Nephron progenitor cell (in vitro differentiated cells): Measurements from ENCODE around the gene ALKBH2.

Experiments
- DNase-seq: peaks from one replicate; pipeline ENCODE4 v3.0.0; 2021
- H3K27ac Mint-ChIP-seq: 2 replicates; pipeline ENCODE4 v1.8.0; 2021; ENCODE audit warnings: mild to moderate bottlenecking, moderate library complexity, mixed read lengths
- H3K27me3 Mint-ChIP-seq: 2 replicates; pipeline ENCODE4 v1.8.0; 2021; ENCODE audit warnings: mild to moderate bottlenecking, low read depth, mixed read lengths; ENCODE audit not compliant: poor library complexity
- H3K36me3 Mint-ChIP-seq: 2 replicates; pipeline ENCODE4 v1.8.0; 2021; ENCODE audit warnings: low read depth, mixed read lengths
- H3K4me1 Mint-ChIP-seq: 2 replicates; pipeline ENCODE4 v1.8.0; 2021; ENCODE audit warnings: mixed read lengths
- H3K4me3 Mint-ChIP-seq: 2 replicates; pipeline ENCODE4 v1.8.0; 2021; ENCODE audit warnings: mild to moderate bottlenecking, moderate library complexity, mixed read lengths
- H3K9me3 Mint-ChIP-seq: 2 replicates; pipeline ENCODE4 v1.8.0; 2021; ENCODE audit warnings: mild to moderate bottlenecking, moderate library complexity, mixed read lengths
- TF ChIP-seq, protein P1 (sequence below): fragments of 200-600 bp; sonication (generic); IDR thresholded peaks from 2 replicates; pipeline ENCODE4 v1.5.0; 2021; ENCODE audit warnings: antibody characterized with exemption

ALKBH2 gene

DNA sequence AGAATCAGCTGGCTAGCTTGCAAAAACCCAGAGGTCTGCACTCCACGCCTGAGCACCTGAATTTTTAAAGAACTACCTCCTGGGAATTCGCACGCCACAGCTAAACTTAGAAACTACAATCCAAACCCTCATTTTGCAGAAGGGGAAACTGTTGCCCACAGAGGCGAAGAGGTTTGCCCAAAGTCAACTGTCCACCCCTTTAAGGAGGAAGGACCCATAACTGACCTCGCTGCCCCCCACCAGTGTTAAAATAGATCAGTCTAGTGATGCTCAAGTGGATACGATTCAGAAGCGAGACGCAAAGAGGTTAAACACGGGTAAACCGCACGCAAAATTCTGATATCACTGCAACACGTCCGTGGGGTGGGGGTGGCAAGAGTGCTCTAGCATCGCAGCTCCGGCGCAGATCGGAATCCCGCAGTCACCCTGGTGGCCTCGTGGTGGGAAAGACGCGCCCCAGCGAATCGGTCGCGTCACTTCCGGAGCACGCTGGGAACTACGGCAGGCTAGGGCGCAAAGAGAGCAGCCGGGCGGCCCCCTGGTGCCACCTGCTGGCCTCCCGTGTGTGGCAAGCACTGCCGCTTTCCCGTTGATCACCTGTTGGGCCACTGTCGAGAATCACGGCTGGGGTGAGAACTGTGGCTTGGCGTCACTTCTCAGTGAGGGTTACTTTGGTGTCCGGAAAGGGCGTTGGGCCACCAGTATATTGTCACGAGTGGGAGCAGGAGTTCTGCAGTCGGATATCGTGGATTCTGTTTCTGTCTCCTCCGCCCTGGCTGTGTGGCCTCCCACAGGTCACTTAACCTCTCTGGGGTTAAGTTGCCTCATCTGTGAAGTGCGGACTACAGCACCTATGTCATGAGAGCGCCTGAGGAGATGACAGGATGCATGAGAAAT lies at the start of gene ALKBH2:
Gene ALKBH2 (minus strand): TSS at position 451 of the 897 bp plus-strand sequence. CDS start 686 bp downstream, outside the sequence.
- H3K27ac Mint-ChIP-seq: peak within 1 kb of the TSS; percentile 39
- peak within 1 kb of the TSS; percentile 77 for H3K4me3 Mint-ChIP-seq
- H3K27me3 Mint-ChIP-seq: no peaks in the 10 kb centered on the region
- peaks cover 9% of the 10 kb centered on the region for H3K9me3 Mint-ChIP-seq
- H3K4me1 Mint-ChIP-seq: peaks cover 42% of the 10 kb centered on the region
- H3K36me3 Mint-ChIP-seq: peaks cover 39% of the 10 kb centered on the region
- peak; percentile 92 for DNase-seq
- TF ChIP-seq, protein P1, sequence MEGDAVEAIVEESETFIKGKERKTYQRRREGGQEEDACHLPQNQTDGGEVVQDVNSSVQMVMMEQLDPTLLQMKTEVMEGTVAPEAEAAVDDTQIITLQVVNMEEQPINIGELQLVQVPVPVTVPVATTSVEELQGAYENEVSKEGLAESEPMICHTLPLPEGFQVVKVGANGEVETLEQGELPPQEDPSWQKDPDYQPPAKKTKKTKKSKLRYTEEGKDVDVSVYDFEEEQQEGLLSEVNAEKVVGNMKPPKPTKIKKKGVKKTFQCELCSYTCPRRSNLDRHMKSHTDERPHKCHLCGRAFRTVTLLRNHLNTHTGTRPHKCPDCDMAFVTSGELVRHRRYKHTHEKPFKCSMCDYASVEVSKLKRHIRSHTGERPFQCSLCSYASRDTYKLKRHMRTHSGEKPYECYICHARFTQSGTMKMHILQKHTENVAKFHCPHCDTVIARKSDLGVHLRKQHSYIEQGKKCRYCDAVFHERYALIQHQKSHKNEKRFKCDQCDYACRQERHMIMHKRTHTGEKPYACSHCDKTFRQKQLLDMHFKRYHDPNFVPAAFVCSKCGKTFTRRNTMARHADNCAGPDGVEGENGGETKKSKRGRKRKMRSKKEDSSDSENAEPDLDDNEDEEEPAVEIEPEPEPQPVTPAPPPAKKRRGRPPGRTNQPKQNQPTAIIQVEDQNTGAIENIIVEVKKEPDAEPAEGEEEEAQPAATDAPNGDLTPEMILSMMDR: peak; percentile 98

DNA sequence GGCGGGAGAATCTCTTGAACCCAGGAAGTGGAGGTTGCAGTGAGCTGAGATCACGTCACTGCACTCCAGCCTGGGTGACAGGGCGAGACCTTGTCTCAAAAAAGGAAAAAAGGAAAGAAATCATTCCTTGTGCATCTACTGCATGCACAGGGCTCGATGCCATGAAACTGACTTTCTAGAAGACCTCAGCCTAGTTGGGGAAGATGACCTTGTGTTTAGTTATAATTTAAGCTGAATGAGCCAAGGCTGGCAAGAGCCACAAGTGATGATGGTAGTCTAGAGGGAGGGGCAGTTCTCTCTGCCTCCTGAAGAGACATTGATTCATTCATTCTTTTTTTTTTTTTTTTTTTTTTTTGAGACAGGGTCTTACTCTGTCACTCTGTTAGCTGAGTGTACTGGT lies 47.3 kb upstream of the ALKBH2 start:
- no peak overlapping the region for H3K27ac Mint-ChIP-seq
- TF ChIP-seq, protein P1: no peak
- H3K36me3 Mint-ChIP-seq: peaks cover 10% of the 10 kb centered on the region
- H3K27me3 Mint-ChIP-seq: peaks cover 22% of the 10 kb centered on the region
- peaks cover 17% of the 10 kb centered on the region for H3K9me3 Mint-ChIP-seq
- DNase-seq: no peak
- no peaks in the 10 kb centered on the region for H3K4me1 Mint-ChIP-seq
- no peak overlapping the region for H3K4me3 Mint-ChIP-seq

DNA sequence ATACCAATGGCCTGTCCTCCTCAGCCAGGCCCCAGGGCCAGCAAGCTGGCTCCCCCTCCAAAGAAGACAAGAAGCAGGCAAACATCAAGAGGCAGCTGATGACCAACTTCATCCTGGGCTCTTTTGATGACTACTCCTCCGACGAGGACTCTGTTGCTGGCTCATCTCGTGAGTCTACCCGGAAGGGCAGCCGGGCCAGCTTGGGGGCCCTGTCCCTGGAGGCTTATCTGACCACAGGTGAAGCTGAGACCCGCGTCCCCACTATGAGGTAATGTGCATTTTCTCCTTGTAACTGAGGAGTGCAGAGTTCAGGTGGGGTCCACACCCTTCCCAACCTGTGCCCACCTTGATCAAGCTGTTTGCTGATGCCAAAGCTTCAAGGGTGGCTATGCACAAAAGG lies 46.5 kb upstream of the ALKBH2 start:
- no peak for DNase-seq
- H3K27me3 Mint-ChIP-seq: peaks cover 24% of the 10 kb centered on the region
- H3K36me3 Mint-ChIP-seq: peaks cover 10% of the 10 kb centered on the region
- peaks cover 24% of the 10 kb centered on the region for H3K9me3 Mint-ChIP-seq
- no peaks in the 10 kb centered on the region for H3K4me1 Mint-ChIP-seq
- H3K4me3 Mint-ChIP-seq: no peak overlapping the region
- H3K27ac Mint-ChIP-seq: no peak overlapping the region
- TF ChIP-seq, protein P1: no peak

DNA sequence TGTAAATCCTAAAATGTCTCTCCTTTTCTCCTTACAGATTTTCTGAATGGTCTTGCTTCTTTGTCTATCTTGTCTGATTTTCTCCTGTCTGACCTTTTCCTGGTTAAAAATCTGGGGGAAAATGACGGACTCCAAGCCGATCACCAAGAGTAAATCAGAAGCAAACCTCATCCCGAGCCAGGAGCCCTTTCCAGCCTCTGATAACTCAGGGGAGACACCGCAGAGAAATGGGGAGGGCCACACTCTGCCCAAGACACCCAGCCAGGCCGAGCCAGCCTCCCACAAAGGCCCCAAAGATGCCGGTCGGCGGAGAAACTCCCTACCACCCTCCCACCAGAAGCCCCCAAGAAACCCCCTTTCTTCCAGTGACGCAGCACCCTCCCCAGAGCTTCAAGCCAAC lies 46.1 kb upstream of the ALKBH2 start:
- no peak overlapping the region for H3K27ac Mint-ChIP-seq
- peaks cover 3% of the 10 kb centered on the region for H3K4me1 Mint-ChIP-seq
- peaks cover 10% of the 10 kb centered on the region for H3K36me3 Mint-ChIP-seq
- DNase-seq: no peak
- H3K27me3 Mint-ChIP-seq: peaks cover 24% of the 10 kb centered on the region
- H3K4me3 Mint-ChIP-seq: no peak overlapping the region
- TF ChIP-seq, protein P1: no peak
- H3K9me3 Mint-ChIP-seq: peaks cover 29% of the 10 kb centered on the region

DNA sequence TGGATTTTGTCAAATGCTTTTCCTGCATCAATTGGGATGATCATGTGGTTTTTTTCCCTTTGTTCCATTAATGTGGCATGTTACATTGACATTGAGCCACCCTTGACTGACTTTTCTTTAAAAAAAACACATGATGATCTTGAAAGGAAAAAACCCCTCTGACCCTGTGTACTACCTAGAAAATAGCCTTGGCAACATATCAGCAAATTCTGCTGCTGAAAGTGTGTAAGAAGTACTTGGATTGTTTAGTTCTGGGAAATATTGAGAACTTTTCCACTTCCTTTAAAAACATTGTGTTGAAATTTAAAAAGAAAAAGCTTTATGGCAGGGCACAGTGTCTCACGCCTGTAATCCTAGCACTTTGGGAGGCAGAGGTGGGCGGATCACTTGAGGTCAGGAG lies 43.8 kb upstream of the ALKBH2 start:
- Mint-ChIP-seq H3K36me3 (peaks cover 10% of the 10 kb centered on the region), H3K4me3 (no peak overlapping the region)
- TF ChIP-seq, protein P1: no peak

More for the DNA sequence above, 43.8 kb upstream of the ALKBH2 start:
- H3K4me1 Mint-ChIP-seq: peaks cover 10% of the 10 kb centered on the region
- H3K27ac Mint-ChIP-seq: no peak overlapping the region
- H3K27me3 Mint-ChIP-seq: peaks cover 24% of the 10 kb centered on the region
- peaks cover 32% of the 10 kb centered on the region for H3K9me3 Mint-ChIP-seq
- no peak for DNase-seq
